K562 (cell line): ENCODE results near the gene CC2D1A. TPM values are rescaled to one million over a fixed set of nuclear protein-coding genes. Genes with fewer than 3 reads are reported as not detected.
A peak's percentile ranks its signal among the peaks of the same experiment; 100 is the strongest.

Experiments used
- BDP1 ChIP-seq: IDR thresholded peaks from 3 replicates; pipeline ENCODE4 v1.6.1; 2011; ENCODE audit not compliant: insufficient read length, insufficient read depth
- DDX20 ChIP-seq: fragments of 450-650 bp; IDR thresholded peaks from 2 replicates; pipeline ENCODE4 v1.6.1; 2016; ENCODE audit warnings: missing genetic modification characterization, low read depth, mild to moderate bottlenecking, missing compliant biosample characterization, moderate library complexity
- FOSL1 ChIP-seq: fragments of 200-800 bp; sonication (Bioruptor generic); conservative IDR thresholded peaks from 2 replicates; pipeline ENCODE4 v1.6.1; 2016; ENCODE audit warnings: missing genetic modification characterization, missing compliant biosample characterization
- HLTF ChIP-seq: fragments of 450-650 bp; IDR thresholded peaks from 2 replicates; pipeline ENCODE4 v1.6.1; 2016
- ILF3 ChIP-seq: fragments of 450-650 bp; IDR thresholded peaks from 2 replicates; pipeline ENCODE4 v1.6.1; 2018; ENCODE audit warnings: antibody characterized with exemption, mild to moderate bottlenecking, moderate library complexity, borderline replicate concordance
- MAFK ChIP-seq: IDR thresholded peaks from 2 replicates; pipeline ENCODE4 v1.6.1; 2011; ENCODE audit warnings: low read length, improper control_type of control experiment
- NELFE ChIP-seq: IDR thresholded peaks from 2 replicates; pipeline ENCODE4 v1.6.1; 2011; ENCODE audit warnings: mild to moderate bottlenecking; ENCODE audit not compliant: insufficient read depth, insufficient read length
- OTX1 ChIP-seq: fragments of 450-650 bp; formaldehyde crosslinking; IDR thresholded peaks from 2 replicates; pipeline ENCODE4 v1.4.0; 2022; ENCODE audit warnings: mild to moderate bottlenecking
- PTRF ChIP-seq: fragments of 450-650 bp; IDR thresholded peaks from 2 replicates; pipeline ENCODE4 v1.6.1; 2016; ENCODE audit warnings: mild to moderate bottlenecking, missing genetic modification characterization, missing compliant biosample characterization
- RBM22 ChIP-seq: fragments of 200-400 bp; formaldehyde crosslinking; IDR thresholded peaks from 2 replicates; pipeline ENCODE4 v1.6.1; 2018; ENCODE audit warnings: low read length, low read depth; ENCODE audit not compliant: poor library complexity, severe bottlenecking
- RNF2 ChIP-seq: sonication (generic); IDR thresholded peaks from 2 replicates; pipeline ENCODE4 v1.6.1; 2016
- SNIP1 ChIP-seq: fragments of 450-650 bp; IDR thresholded peaks from 2 replicates; pipeline ENCODE4 v1.7.1; 2017; ENCODE audit warnings: low read depth, mild to moderate bottlenecking
- TEAD4 ChIP-seq, 2 experiments: sonication (generic) in 1 of 2; formaldehyde crosslinking in 1 of 2; IDR thresholded peaks; 2 replicates each; pipeline versions ENCODE4 v1.6.1 to v1.8.0; 2012 to 2022; ENCODE audit warnings: borderline replicate concordance in 1 of 2, inconsistent platforms in 1 of 2, low read length in 1 of 2, mild to moderate bottlenecking in 1 of 2, missing genetic modification reagents in 1 of 2
- ZNF224 ChIP-seq: sonication (generic); formaldehyde crosslinking; IDR thresholded peaks from 2 replicates; pipeline ENCODE4 v1.8.0; 2022; ENCODE audit warnings: mild to moderate bottlenecking, missing genetic modification reagents
- ZNF232 ChIP-seq: sonication (generic); formaldehyde crosslinking; IDR thresholded peaks from 2 replicates; pipeline ENCODE4 v1.8.0; 2022; ENCODE audit warnings: mild to moderate bottlenecking, missing genetic modification reagents
- ZNF436 ChIP-seq: fragments of 250-450, 450-650 bp; sonication (Bioruptor Pico); formaldehyde crosslinking; IDR thresholded peaks from 2 replicates; pipeline ENCODE4 v1.7.0; 2020; ENCODE audit warnings: mild to moderate bottlenecking
- ZSCAN32 ChIP-seq: fragments of 450-650 bp; formaldehyde crosslinking; IDR thresholded peaks from 2 replicates; pipeline ENCODE4 v1.4.0; 2020; ENCODE audit warnings: mild to moderate bottlenecking, moderate library complexity
- polyA plus RNA-seq, 8 experiments: library from polyadenylated mRNA; depleted of rRNA in 4 of 8; stranded (reverse) in 5 of 8; unstranded in 3 of 8; fragments of >200 nt; fragmentation: Nextera tagmentation in 2 of 8; fragmentation: Illumina TruSeq in 1 of 8; extraction: Ambion mirVana in 2 of 8; extraction: Trizol in 1 of 8; gene quantifications; 2 replicates each; pipeline versions ENCODE4 v1.2.1 to v1.2.3, GENCODE V29; 2011 to 2014; ENCODE audit warnings: inconsistent platforms in 1 of 8, missing spikeins in 1 of 8
- total RNA-seq, 7 experiments: library from RNA; depleted of rRNA in 6 of 7; stranded (reverse); fragments of >200 nt in 6 of 7; fragmentation: Illumina TruSeq in 2 of 7; extraction: Trizol in 2 of 7; gene quantifications; 2 replicates each; pipeline versions ENCODE4 v1.2.1 to v1.2.3, GENCODE V29; 2011 to 2021; ENCODE audit warnings: low replicate concordance in 1 of 7
- TF ChIP-seq, protein P1 (sequence below): fragments of 250-450 bp; sonication (Bioruptor Pico); IDR thresholded peaks from 2 replicates; pipeline ENCODE4 v1.4.0; 2020; ENCODE audit warnings: mild to moderate bottlenecking, moderate library complexity, borderline replicate concordance
- TF ChIP-seq, protein P2 (sequence below), 2 experiments: fragments of 450-650 bp; IDR thresholded peaks; 2 replicates each; pipeline ENCODE4 v1.6.1; 2018; ENCODE audit warnings: mild to moderate bottlenecking in 2 of 2, low read depth in 1 of 2; ENCODE audit not compliant: partially characterized antibody in 2 of 2

The CC2D1A gene
- total and polyA plus RNA-seq, 9 of the 15 experiments (the other 6 are each of a cell fraction or from before 2014, with no cell fraction given): 0.32 to 31.0 (median 12.9) TPM

DNA sequence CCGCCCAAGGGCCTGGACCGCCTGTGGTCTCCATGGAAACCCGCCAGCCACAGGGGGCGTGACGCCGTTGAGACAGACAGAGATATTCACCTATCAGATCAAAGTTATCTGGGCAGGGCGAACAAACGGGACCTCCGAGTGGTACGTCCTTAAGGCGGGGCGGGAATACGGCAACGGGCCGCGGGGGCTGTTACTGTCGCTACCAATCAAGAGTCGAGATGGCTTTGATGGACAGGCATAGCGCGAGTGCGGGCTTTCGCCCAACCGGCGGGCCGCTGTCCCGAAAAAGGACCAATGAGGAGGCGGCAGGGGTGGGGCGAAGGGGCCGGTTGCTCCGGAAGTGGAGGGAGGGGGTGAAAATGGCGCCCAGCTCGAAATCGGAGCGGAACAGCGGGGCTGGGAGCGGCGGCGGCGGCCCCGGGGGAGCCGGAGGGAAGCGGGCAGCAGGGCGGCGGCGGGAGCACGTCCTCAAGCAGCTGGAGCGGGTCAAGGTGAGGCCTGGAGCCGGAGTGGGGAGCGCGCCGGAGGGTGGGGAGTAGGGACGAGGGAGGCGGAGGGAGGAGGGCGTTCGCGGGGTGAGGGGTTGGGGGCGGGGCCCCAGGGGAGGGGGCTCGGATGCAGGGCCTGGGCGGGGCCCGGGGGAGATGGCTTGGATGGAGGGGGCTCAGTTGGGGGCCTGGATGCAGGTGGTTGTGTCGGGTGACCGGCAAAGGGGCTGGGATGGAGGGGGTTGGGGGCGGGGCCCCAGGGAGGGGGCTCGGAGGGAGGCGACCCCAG lies 46.3 kb downstream of the CC2D1A start, which contains the start of gene DCAF15 (continued):
- TF ChIP-seq, protein P1, sequence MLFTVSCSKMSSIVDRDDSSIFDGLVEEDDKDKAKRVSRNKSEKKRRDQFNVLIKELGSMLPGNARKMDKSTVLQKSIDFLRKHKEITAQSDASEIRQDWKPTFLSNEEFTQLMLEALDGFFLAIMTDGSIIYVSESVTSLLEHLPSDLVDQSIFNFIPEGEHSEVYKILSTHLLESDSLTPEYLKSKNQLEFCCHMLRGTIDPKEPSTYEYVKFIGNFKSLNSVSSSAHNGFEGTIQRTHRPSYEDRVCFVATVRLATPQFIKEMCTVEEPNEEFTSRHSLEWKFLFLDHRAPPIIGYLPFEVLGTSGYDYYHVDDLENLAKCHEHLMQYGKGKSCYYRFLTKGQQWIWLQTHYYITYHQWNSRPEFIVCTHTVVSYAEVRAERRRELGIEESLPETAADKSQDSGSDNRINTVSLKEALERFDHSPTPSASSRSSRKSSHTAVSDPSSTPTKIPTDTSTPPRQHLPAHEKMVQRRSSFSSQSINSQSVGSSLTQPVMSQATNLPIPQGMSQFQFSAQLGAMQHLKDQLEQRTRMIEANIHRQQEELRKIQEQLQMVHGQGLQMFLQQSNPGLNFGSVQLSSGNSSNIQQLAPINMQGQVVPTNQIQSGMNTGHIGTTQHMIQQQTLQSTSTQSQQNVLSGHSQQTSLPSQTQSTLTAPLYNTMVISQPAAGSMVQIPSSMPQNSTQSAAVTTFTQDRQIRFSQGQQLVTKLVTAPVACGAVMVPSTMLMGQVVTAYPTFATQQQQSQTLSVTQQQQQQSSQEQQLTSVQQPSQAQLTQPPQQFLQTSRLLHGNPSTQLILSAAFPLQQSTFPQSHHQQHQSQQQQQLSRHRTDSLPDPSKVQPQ (CRISPR knock-in tag): no peak
- TF ChIP-seq ZNF232 (CRISPR knock-in tag): no peak
- TF ChIP-seq FOSL1 (tag): no peak
- TF ChIP-seq BDP1: no peak
- no peak for TF ChIP-seq DDX20 (tag)
- no peak for TF ChIP-seq ILF3
- no peak for TF ChIP-seq MAFK
- no peak for TF ChIP-seq ZSCAN32
- TF ChIP-seq HLTF: no peak; the same call in 1 of the 2 replicates
- TF ChIP-seq, protein P2, sequence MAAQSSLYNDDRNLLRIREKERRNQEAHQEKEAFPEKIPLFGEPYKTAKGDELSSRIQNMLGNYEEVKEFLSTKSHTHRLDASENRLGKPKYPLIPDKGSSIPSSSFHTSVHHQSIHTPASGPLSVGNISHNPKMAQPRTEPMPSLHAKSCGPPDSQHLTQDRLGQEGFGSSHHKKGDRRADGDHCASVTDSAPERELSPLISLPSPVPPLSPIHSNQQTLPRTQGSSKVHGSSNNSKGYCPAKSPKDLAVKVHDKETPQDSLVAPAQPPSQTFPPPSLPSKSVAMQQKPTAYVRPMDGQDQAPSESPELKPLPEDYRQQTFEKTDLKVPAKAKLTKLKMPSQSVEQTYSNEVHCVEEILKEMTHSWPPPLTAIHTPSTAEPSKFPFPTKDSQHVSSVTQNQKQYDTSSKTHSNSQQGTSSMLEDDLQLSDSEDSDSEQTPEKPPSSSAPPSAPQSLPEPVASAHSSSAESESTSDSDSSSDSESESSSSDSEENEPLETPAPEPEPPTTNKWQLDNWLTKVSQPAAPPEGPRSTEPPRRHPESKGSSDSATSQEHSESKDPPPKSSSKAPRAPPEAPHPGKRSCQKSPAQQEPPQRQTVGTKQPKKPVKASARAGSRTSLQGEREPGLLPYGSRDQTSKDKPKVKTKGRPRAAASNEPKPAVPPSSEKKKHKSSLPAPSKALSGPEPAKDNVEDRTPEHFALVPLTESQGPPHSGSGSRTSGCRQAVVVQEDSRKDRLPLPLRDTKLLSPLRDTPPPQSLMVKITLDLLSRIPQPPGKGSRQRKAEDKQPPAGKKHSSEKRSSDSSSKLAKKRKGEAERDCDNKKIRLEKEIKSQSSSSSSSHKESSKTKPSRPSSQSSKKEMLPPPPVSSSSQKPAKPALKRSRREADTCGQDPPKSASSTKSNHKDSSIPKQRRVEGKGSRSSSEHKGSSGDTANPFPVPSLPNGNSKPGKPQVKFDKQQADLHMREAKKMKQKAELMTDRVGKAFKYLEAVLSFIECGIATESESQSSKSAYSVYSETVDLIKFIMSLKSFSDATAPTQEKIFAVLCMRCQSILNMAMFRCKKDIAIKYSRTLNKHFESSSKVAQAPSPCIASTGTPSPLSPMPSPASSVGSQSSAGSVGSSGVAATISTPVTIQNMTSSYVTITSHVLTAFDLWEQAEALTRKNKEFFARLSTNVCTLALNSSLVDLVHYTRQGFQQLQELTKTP (IDR thresholded peaks at IDR 0.05; ENCODE audit: low read depth in 1 of 2, partially characterized antibody in 2 of 2): no peak
- TF ChIP-seq ZNF224 (CRISPR knock-in tag): no peak
- no peak for TF ChIP-seq PTRF
- TF ChIP-seq ZNF436 (CRISPR knock-in tag): no peak
- TF ChIP-seq RNF2: no peak
- no peak for TF ChIP-seq TEAD4 (IDR thresholded peaks at IDR 0.05; ENCODE audit: low read length)
- TF ChIP-seq TEAD4 (CRISPR knock-in tag; IDR thresholded peaks at IDR 0.05; ENCODE audit: borderline replicate concordance): no peak
- TF ChIP-seq NELFE: no peak
- TF ChIP-seq RBM22: no peak
- no peak for TF ChIP-seq SNIP1
- peak; percentile 61 for TF ChIP-seq OTX1 (CRISPR knock-in tag)
